Ascending aorta (tissue), 2 donors: ENCODE results near the gene CPHXL. TPM values are rescaled to one million over a fixed set of nuclear protein-coding genes. Genes with fewer than 3 reads are reported as not detected.

Experiments used
- DNase-seq, 2 donors: peaks; one replicate each; pipeline ENCODE4 v3.0.0-alpha.2; 2019; ENCODE audit warnings: low spot score in 2 of 2
- H3K27ac ChIP-seq, 2 donors: fragments of 200-600 bp; sonication (generic); one replicate each; pipeline ENCODE4 v1.5.1; 2016 to 2017; ENCODE audit warnings: mild to moderate bottlenecking in 1 of 2
- H3K27me3 ChIP-seq: fragments of 200-600 bp; sonication (generic); one replicate; pipeline ENCODE4 v1.5.1; 2017
- H3K36me3 ChIP-seq, 2 donors: fragments of 200-600 bp; sonication (generic); one replicate each; pipeline ENCODE4 v1.5.1; 2016
- H3K4me1 ChIP-seq, 2 donors: fragments of 200-600 bp; sonication (generic); one replicate each; pipeline ENCODE4 v1.5.1; 2016 to 2017; ENCODE audit warnings: mild to moderate bottlenecking in 1 of 2
- H3K4me3 ChIP-seq, 2 donors: fragments of 200-600 bp; sonication (generic); one replicate each; pipeline ENCODE4 v1.5.1; 2016 to 2017; ENCODE audit warnings: mild to moderate bottlenecking in 1 of 2
- H3K9me3 ChIP-seq, 2 donors: fragments of 200-600 bp; sonication (generic); one replicate each; pipeline ENCODE4 v1.5.1; 2016
- intact Hi-C: fragments of 100-400 bp; cut with DNase I; formaldehyde crosslinking; loops from one replicate; pipeline ENCODE4 v1.15.1; 2023
- total RNA-seq: library from RNA; depleted of rRNA; stranded (reverse); fragments of >200 nt; gene quantifications from one replicate; pipeline ENCODE4 v1.1.0, GENCODE V29; 2016
- TF ChIP-seq, protein P1 (sequence below), 3 experiments: fragments of 200-600 bp in 2 of 3; fragments of 450-650 bp in 1 of 3; sonication (generic) in 2 of 3; IDR thresholded peaks; one replicate each; pipeline ENCODE4 v1.5.1; 2016 to 2019; ENCODE audit warnings: antibody characterized with exemption in 3 of 3, mild to moderate bottlenecking in 1 of 3, moderate library complexity in 1 of 3

CPHXL gene
- total RNA-seq: not detected

DNA sequence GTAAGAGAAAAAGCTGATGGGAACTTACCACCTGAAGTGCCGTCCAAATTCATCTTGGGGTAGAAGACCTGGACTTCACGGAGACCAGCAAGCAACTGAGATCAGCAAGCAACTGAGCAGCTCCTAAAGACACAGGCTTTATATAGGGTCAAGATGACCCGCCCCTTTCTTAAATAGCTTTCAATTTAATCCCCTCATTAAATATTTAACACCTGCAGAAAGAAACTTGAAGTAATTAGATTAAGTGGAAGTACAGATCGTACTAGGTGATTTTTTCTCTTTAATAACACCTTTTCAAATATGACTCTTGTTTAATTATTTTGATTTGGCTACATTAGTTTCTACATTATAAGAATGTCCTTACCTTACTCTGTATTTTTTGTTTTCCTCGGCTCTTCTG is at the start of gene CPHXL:
Gene CPHXL, minus strand, starts transcription at position 101 of the 400 bp plus-strand sequence. Its CDS starts 48 bp downstream, at position 53.
- intact Hi-C loops: no loop called here
- H3K27me3 ChIP-seq: no peaks in the 10 kb centered on the region
- H3K9me3 ChIP-seq: no peaks in the 10 kb centered on the region
- no peaks in the 10 kb centered on the region for H3K4me1 ChIP-seq
- no peak within 1 kb of the TSS for H3K27ac ChIP-seq
- H3K4me3 ChIP-seq: no peak within 1 kb of the TSS
- H3K36me3 ChIP-seq: no peaks in the 10 kb centered on the region
- TF ChIP-seq, protein P1, sequence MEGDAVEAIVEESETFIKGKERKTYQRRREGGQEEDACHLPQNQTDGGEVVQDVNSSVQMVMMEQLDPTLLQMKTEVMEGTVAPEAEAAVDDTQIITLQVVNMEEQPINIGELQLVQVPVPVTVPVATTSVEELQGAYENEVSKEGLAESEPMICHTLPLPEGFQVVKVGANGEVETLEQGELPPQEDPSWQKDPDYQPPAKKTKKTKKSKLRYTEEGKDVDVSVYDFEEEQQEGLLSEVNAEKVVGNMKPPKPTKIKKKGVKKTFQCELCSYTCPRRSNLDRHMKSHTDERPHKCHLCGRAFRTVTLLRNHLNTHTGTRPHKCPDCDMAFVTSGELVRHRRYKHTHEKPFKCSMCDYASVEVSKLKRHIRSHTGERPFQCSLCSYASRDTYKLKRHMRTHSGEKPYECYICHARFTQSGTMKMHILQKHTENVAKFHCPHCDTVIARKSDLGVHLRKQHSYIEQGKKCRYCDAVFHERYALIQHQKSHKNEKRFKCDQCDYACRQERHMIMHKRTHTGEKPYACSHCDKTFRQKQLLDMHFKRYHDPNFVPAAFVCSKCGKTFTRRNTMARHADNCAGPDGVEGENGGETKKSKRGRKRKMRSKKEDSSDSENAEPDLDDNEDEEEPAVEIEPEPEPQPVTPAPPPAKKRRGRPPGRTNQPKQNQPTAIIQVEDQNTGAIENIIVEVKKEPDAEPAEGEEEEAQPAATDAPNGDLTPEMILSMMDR (IDR thresholded peaks at IDR 0.05): no peak
- no peak for DNase-seq

DNA sequence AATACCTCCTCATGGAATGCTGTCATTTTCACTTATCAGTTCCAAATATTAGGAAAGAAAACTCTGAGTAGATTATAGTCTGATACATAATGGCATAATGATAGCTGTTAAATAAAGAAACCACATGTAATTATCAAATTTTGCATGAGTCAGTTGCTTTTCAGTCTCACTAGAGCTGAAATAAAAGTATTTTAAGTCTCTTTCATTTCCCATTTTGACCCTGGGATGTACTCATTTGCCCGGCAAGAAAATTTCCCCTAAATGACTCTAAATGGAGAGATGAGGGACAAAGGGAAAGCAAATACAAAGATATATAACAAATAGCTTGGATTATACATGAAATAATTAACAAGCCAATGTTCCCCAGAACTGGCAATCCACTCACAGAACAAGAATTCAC is 47.9 kb upstream of the CPHXL start:
- Histone ChIP-seq H3K4me3 (no peak overlapping the region), H3K27me3 (no peaks in the 10 kb centered on the region), H3K36me3 (no peaks in the 10 kb centered on the region), H3K4me1 (no peaks in the 10 kb centered on the region), H3K9me3 (no peaks in the 10 kb centered on the region), H3K27ac (no peak overlapping the region)
- TF ChIP-seq, protein P1 (IDR thresholded peaks at IDR 0.05): no peak
- no peak for DNase-seq
- intact Hi-C loops: no loop called here

DNA sequence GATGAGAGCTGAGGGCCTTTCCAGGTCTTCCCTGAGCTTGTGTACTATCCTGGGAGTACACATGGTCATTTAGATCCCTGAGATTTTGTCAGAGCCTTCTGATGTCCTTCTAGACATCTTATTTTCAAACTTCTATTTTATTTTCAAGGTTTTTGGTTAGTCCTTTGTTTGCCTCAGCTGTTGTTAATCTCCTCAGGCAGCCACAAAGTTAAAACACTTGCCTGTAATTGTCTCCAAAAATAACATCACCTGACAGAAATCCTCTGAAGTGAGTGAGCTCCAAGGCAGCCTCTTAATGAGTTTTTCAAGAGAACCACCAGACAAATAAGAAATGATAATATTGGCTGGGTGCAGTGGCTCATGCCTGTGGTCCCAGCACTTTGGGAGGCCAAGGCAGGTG is 43.8 kb upstream of the CPHXL start:
- Histone ChIP-seq H3K36me3 (no peaks in the 10 kb centered on the region), H3K27me3 (no peaks in the 10 kb centered on the region), H3K4me3 (no peak overlapping the region), H3K27ac (no peak overlapping the region), H3K9me3 (no peaks in the 10 kb centered on the region), H3K4me1 (no peaks in the 10 kb centered on the region)
- intact Hi-C loops: no loop called here
- DNase-seq: no peak
- TF ChIP-seq, protein P1 (IDR thresholded peaks at IDR 0.05): no peak

DNA sequence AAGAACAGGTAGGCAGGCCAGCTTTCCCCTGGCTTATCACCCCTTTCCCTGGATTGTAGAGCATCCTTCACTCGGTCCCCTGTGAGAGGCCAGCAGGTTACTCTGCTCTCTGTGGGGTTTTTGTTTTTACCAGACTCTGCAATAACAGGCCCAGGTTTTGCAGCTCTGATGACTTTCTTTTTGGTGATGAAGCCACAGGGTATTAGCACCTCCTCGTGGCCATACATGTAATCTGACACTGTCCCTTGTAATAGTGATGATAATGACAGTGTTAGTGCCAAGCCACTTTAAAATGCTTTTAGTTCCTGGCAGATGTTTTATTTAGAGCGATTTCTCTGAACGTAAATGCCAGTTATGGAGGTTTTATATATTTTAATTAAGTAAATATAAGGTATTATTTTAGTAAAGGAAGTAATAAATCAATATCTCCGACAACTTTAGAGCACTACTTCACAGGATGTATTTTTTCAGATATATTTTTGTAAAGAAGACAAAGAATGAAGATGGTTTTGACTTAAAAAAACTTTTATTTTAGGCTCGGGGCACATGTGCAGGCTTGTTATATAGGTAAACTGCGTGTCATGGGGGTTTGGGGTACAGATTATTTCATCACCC is 38.0 kb upstream of the CPHXL start:
- Histone ChIP-seq H3K4me3 (no peak overlapping the region), H3K4me1 (no peaks in the 10 kb centered on the region), H3K27me3 (no peaks in the 10 kb centered on the region), H3K9me3 (no peaks in the 10 kb centered on the region), H3K27ac (no peak overlapping the region), H3K36me3 (no peaks in the 10 kb centered on the region)
- peak in 1 of 2 donors; percentile 70 for DNase-seq
- TF ChIP-seq, protein P1 (IDR thresholded peaks at IDR 0.05): peak; percentile 62 to 83 (median 74)
- intact Hi-C loops: loop anchor here (2.0 to 5.0 kb wide), 3 partner anchors 117 to 562 kb away; partner anchors contain the start of genes KARS1 and TERF2IP

DNA sequence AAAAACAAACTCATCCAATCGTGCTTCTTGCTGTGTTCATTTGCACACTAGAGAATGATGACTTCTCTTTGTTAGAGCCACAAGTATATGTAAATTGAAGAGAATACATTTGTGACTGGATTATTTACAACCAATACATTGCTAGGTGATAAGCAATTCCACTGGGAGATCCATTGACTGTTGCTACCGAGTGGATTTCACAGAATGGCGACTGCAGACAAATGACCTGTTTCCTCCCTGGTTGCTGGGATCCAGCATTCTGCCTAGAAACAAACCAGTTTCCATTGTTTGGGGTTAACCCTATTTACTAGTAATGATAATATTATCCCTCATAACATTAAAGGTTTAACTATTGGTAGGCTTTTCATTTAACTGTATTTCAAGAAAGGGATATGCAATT is 36.9 kb upstream of the CPHXL start:
- Histone ChIP-seq H3K27ac (no peak overlapping the region), H3K36me3 (no peaks in the 10 kb centered on the region), H3K9me3 (no peaks in the 10 kb centered on the region), H3K27me3 (no peaks in the 10 kb centered on the region), H3K4me3 (no peak overlapping the region), H3K4me1 (no peaks in the 10 kb centered on the region)
- TF ChIP-seq, protein P1 (IDR thresholded peaks at IDR 0.05): no peak
- no peak for DNase-seq
- intact Hi-C loops: loop anchor here (5.0 kb wide), 1 partner anchor 561 kb away; no protein-coding TSS in a partner anchor
